NT2/D1 (cell line): Measurements from ENCODE around the gene SNRPB2.

Source experiments
- DNase-seq: peaks from one replicate; pipeline ENCODE4 v3.0.0-alpha.2; 2011; ENCODE audit warnings: low read depth, low spot score
- H3K27me3 ChIP-seq: 2 replicates; pipeline ENCODE4 v1.6.0; 2011; ENCODE audit warnings: mild to moderate bottlenecking; ENCODE audit not compliant: insufficient read length, insufficient read depth
- H3K36me3 ChIP-seq: 2 replicates; pipeline ENCODE4 v1.6.1; 2011; ENCODE audit warnings: mild to moderate bottlenecking, low read length, mixed read lengths; ENCODE audit not compliant: insufficient read depth, insufficient read length
- H3K4me1 ChIP-seq: 2 replicates; pipeline ENCODE4 v1.5.1; 2011; ENCODE audit not compliant: insufficient read depth, insufficient read length
- H3K4me3 ChIP-seq: 2 replicates; pipeline ENCODE4 v1.5.1; 2011; ENCODE audit warnings: low read depth; ENCODE audit not compliant: insufficient read length
- H3K9ac ChIP-seq: 2 replicates; pipeline ENCODE4 v1.6.0; 2011; ENCODE audit warnings: low read depth; ENCODE audit not compliant: insufficient read length
- H3K9me3 ChIP-seq: 2 replicates; pipeline ENCODE4 v1.5.1; 2011; ENCODE audit warnings: mild to moderate bottlenecking, low read length; ENCODE audit not compliant: insufficient read depth
- SUZ12 ChIP-seq: IDR thresholded peaks from 2 replicates; pipeline ENCODE4 v1.6.1; 2011; ENCODE audit not compliant: insufficient read length, insufficient read depth; ENCODE audit errors: extremely low read depth
- YY1 ChIP-seq: IDR thresholded peaks from 2 replicates; pipeline ENCODE4 v1.6.1; 2011; ENCODE audit not compliant: insufficient read length, insufficient read depth
- ZNF274 ChIP-seq: IDR thresholded peaks from 2 replicates; pipeline ENCODE4 v1.6.1; 2011; ENCODE audit warnings: mild to moderate bottlenecking, low read depth, low read length

The SNRPB2 gene

GRCh38 chr20:16749573-16749972, 19.7 kb downstream of the SNRPB2 start:
- Histone ChIP-seq H3K9ac (no peak overlapping the region), H3K9me3 (no peaks in the 10 kb centered on the region), H3K36me3 (no peaks in the 10 kb centered on the region), H3K4me3 (no peak overlapping the region), H3K4me1 (no peaks in the 10 kb centered on the region), H3K27me3 (no peaks in the 10 kb centered on the region)
- no peak for DNase-seq
- no peak for TF ChIP-seq YY1
- TF ChIP-seq SUZ12, result no peak
- no peak for TF ChIP-seq ZNF274

- TF ChIP-seq YY1 (no peak), SUZ12 (no peak), ZNF274 (no peak)
- Histone ChIP-seq H3K4me3 (no peak overlapping the region), H3K36me3 (no peaks in the 10 kb centered on the region), H3K4me1 (no peaks in the 10 kb centered on the region), H3K27me3 (no peaks in the 10 kb centered on the region), H3K9me3 (peaks cover 12% of the 10 kb centered on the region; the same call in 1 of the 2 replicates), H3K9ac (no peak overlapping the region)
- DNase-seq, result no peak
Observed at GRCh38 chr20:16752082-16752481, 22.3 kb downstream of the SNRPB2 start.

- Histone ChIP-seq H3K27me3 (no peaks in the 10 kb centered on the region), H3K4me3 (no peak overlapping the region), H3K9me3 (peaks cover 12% of the 10 kb centered on the region; the same call in 1 of the 2 replicates), H3K36me3 (no peaks in the 10 kb centered on the region), H3K4me1 (no peaks in the 10 kb centered on the region), H3K9ac (no peak overlapping the region)
- DNase-seq, result no peak
- no peak for TF ChIP-seq ZNF274
- TF ChIP-seq YY1, result no peak
- no peak for TF ChIP-seq SUZ12
Observed at GRCh38 chr20:16752901-16753300, 23.1 kb downstream of the SNRPB2 start.

GRCh38 chr20:16758454-16759180, 28.8 kb downstream of the SNRPB2 start:
- TF ChIP-seq YY1 (no peak), SUZ12 (no peak), ZNF274 (no peak)
- Histone ChIP-seq H3K4me1 (no peaks in the 10 kb centered on the region), H3K27me3 (no peaks in the 10 kb centered on the region)

GRCh38 chr20:16759181-16759563, 29.3 kb downstream of the SNRPB2 start:
- Histone ChIP-seq H3K36me3 (no peaks in the 10 kb centered on the region), H3K4me1 (no peaks in the 10 kb centered on the region), H3K4me3 (no peak overlapping the region), H3K27me3 (no peaks in the 10 kb centered on the region), H3K9ac (no peak overlapping the region), H3K9me3 (peaks cover 12% of the 10 kb centered on the region; the same call in 1 of the 2 replicates)
- no peak for DNase-seq
- no peak for TF ChIP-seq SUZ12
- no peak for TF ChIP-seq ZNF274
- no peak for TF ChIP-seq YY1

More at GRCh38 chr20:16758454-16759180, 28.8 kb downstream of the SNRPB2 start:
- Histone ChIP-seq H3K9ac (no peak overlapping the region), H3K36me3 (no peaks in the 10 kb centered on the region), H3K9me3 (peaks cover 12% of the 10 kb centered on the region; the same call in 1 of the 2 replicates), H3K4me3 (no peak overlapping the region)
- DNase-seq, result no peak

- Histone ChIP-seq H3K36me3 (no peaks in the 10 kb centered on the region), H3K27me3 (no peaks in the 10 kb centered on the region), H3K9me3 (peaks cover 6% of the 10 kb centered on the region; the same call in 1 of the 2 replicates), H3K4me1 (no peaks in the 10 kb centered on the region), H3K4me3 (no peak overlapping the region), H3K9ac (no peak overlapping the region)
- no peak for DNase-seq
- TF ChIP-seq YY1, result no peak
- TF ChIP-seq SUZ12, result no peak
- no peak for TF ChIP-seq ZNF274
Observed at GRCh38 chr20:16760431-16761304, 30.8 kb downstream of the SNRPB2 start.

GRCh38 chr20:16761305-16761829, 31.5 kb downstream of the SNRPB2 start:
- Histone ChIP-seq H3K4me1 (no peaks in the 10 kb centered on the region), H3K4me3 (no peak overlapping the region), H3K27me3 (no peaks in the 10 kb centered on the region), H3K9me3 (no peaks in the 10 kb centered on the region), H3K36me3 (no peaks in the 10 kb centered on the region), H3K9ac (no peak overlapping the region)
- TF ChIP-seq YY1, result no peak
- no peak for TF ChIP-seq ZNF274
- TF ChIP-seq SUZ12, result no peak
- peak; percentile 47 for DNase-seq
